PC-3 (cell line): Measurements from ENCODE around the gene SLC8A2.

Experiments used
- EZH2 ChIP-seq: fragments of 300-600 bp; sonication (generic); IDR thresholded peaks from one replicate; pipeline ENCODE4 v1.6.1; 2017; ENCODE audit warnings: antibody characterized with exemption, mild to moderate bottlenecking, low read length; ENCODE audit not compliant: unreplicated experiment
- TF ChIP-seq, protein P1 (sequence below): fragments of 300-600 bp; sonication (generic); conservative IDR thresholded peaks from 2 replicates; pipeline ENCODE4 v1.5.1; 2017; ENCODE audit warnings: antibody characterized with exemption, low read depth, mild to moderate bottlenecking, low read length

GRCh38 chr19:47417746-47418691, 53.7 kb downstream of the SLC8A2 start:
- TF ChIP-seq, protein P1, sequence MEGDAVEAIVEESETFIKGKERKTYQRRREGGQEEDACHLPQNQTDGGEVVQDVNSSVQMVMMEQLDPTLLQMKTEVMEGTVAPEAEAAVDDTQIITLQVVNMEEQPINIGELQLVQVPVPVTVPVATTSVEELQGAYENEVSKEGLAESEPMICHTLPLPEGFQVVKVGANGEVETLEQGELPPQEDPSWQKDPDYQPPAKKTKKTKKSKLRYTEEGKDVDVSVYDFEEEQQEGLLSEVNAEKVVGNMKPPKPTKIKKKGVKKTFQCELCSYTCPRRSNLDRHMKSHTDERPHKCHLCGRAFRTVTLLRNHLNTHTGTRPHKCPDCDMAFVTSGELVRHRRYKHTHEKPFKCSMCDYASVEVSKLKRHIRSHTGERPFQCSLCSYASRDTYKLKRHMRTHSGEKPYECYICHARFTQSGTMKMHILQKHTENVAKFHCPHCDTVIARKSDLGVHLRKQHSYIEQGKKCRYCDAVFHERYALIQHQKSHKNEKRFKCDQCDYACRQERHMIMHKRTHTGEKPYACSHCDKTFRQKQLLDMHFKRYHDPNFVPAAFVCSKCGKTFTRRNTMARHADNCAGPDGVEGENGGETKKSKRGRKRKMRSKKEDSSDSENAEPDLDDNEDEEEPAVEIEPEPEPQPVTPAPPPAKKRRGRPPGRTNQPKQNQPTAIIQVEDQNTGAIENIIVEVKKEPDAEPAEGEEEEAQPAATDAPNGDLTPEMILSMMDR, result no peak
- no peak for TF ChIP-seq EZH2
